ENCODE results near the gene TMEM134.

The TMEM134 gene

DNA sequence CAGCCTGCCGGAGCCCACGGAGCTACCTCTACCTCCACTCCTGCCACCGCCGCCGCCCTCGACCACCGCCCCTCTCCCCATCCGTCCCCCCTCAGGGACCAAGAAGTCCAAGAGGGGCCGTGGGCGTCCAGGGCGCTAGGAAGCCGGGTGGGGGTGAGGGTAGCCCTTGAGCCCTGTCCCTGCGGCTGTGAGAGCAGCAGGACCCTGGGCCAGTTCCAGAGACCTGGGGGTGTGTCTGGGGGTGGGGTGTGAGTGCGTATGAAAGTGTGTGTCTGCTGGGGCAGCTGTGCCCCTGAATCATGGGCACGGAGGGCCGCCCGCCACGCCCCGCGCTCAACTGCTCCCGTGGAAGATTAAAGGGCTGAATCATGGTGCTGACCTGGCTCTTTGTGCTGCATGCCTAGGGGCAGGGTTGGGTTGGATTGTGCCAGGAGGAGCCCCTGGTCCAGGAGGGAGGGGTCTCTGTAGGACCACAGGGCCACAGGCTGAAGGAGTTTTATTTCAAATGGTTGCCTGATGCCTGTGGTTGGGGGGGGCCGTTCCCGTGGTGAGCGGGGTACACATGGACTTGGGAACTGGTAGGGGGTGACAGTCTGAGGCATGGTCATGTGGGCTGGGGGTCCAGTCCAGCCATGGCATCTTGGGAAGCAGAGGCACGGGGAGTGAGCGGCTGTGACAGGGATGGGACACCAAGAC, 33.9 kb downstream of the TMEM134 start:
- peak overlapping the region; percentile 87 for H3K27ac ChIP-seq
- POLR2A ChIA-PET (ENCODE audit: low non-redundant PET) = no interaction called here
- CTCF ChIA-PET = no interaction called here

DNA sequence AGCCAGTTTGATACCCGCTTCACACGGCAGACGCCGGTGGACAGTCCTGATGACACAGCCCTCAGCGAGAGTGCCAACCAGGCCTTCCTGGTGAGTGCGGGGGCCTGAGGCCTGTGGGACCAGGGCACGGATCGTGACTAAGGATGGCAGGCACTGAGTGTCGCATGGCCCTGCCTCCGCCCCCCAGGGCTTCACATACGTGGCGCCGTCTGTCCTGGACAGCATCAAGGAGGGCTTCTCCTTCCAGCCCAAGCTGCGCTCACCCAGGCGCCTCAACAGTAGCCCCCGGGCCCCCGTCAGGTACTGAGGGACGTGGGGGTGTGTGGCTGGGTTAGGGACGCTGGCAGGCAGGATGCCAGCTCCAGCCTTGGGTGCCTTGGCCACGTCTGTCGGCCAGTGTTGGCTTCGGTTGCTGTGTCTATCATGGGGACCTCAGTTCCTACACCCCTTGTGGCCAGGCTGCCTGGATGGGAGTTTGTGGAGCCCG, 34.6 kb downstream of the TMEM134 start:
- CTCF ChIA-PET = no interaction called here
- H3K27ac ChIP-seq = peak overlapping the region; percentile 87
- POLR2A ChIA-PET (ENCODE audit: low non-redundant PET) = no interaction called here

More for the DNA sequence above, 33.9 kb downstream of the TMEM134 start:
- DNase-seq (ENCODE audit: low spot score) = no peak
- TF ChIP-seq, protein P1, sequence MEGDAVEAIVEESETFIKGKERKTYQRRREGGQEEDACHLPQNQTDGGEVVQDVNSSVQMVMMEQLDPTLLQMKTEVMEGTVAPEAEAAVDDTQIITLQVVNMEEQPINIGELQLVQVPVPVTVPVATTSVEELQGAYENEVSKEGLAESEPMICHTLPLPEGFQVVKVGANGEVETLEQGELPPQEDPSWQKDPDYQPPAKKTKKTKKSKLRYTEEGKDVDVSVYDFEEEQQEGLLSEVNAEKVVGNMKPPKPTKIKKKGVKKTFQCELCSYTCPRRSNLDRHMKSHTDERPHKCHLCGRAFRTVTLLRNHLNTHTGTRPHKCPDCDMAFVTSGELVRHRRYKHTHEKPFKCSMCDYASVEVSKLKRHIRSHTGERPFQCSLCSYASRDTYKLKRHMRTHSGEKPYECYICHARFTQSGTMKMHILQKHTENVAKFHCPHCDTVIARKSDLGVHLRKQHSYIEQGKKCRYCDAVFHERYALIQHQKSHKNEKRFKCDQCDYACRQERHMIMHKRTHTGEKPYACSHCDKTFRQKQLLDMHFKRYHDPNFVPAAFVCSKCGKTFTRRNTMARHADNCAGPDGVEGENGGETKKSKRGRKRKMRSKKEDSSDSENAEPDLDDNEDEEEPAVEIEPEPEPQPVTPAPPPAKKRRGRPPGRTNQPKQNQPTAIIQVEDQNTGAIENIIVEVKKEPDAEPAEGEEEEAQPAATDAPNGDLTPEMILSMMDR (conservative IDR thresholded peaks at IDR 0.05; ENCODE audit: low read depth) = no peak

DNA sequence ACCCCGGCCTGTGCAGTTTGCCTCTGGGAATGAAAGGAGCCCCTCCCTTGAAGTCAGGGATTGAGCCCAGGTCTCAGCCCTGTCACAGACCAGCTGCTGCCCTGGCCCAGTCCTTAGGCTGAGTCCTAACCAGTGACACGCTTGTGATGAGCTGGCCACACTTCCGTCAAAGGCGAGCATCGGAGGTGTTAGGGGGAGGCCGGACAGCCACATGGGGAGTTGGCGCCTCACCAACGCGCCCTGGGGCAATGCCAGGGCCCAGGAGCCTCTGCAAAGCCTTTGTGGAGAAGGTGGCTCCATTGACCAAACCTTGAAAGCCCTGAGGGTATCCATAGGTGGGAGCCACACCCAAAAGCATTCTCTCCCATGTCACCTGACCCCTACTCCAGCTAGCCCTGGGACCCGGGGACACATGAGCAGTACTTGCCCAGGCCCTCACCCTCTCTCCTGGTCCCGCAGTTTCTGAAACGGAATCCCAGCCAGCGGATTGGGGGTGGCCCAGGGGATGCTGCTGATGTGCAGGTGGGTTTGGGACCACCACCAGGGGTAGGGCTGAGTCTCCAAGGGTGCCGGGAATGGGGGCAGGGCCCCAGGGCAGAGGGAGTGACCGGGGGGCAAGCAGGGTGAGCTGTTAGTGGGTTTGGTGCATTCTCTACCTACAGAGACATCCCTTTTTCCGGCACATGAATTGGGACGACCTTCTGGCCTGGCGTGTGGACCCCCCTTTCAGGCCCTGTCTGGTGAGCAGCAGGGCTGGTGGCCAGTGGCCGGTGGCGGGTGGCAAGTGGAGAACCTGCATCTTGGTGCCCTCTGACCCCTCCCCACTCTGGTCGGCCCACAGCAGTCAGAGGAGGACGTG, 35.3 kb downstream of the TMEM134 start:
- POLR2A ChIA-PET (ENCODE audit: low non-redundant PET) = interaction anchor here (0.5 kb wide), 1 partner anchor 16 kb away, joined by 5 read pairs; no protein-coding TSS in a partner anchor
- DNase-seq (ENCODE audit: low spot score) = no peak
- CTCF ChIA-PET = interaction anchor here (0.5 to 0.6 kb wide), 2 partner anchors 10 to 33 kb away, joined by 3 to 4 read pairs; no protein-coding TSS in a partner anchor
- peak overlapping the region; percentile 87 for H3K27ac ChIP-seq
- TF ChIP-seq, protein P1 (conservative IDR thresholded peaks at IDR 0.05; ENCODE audit: low read depth) = no peak

More for the DNA sequence above, 34.6 kb downstream of the TMEM134 start:
- DNase-seq (ENCODE audit: low spot score) = no peak
- TF ChIP-seq, protein P1 (conservative IDR thresholded peaks at IDR 0.05; ENCODE audit: low read depth) = no peak

DNA sequence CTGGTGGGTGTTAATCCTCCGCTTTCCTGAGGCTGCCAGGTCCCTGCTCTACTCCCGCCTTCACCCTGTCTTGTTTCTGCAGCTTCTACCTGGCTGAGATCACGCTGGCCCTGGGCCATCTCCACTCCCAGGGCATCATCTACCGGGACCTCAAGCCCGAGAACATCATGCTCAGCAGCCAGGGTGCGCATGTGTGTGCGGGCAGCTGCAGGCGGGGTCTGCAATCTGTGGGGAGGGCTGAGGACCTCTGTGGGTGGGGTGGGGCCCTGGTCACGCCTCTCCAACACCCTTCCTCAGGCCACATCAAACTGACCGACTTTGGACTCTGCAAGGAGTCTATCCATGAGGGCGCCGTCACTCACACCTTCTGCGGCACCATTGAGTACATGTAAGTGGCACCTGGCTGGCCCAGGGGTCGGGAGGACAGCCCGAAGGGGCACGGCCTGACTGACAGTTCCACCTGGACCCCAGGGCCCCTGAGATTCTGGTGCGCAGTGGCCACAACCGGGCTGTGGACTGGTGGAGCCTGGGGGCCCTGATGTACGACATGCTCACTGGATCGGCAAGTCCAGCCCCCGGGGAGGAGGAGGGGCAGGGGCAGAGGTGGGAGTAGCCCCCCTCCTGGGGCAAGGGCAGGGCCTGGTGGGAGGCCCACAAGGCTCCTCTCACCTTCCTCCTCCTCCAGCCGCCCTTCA, 36.2 kb downstream of the TMEM134 start:
- POLR2A ChIA-PET (ENCODE audit: low non-redundant PET) = no interaction called here
- peak overlapping the region; percentile 87 for H3K27ac ChIP-seq
- CTCF ChIA-PET = interaction anchor here (0.5 to 0.6 kb wide), 2 partner anchors 11 to 32 kb away, joined by 3 to 4 read pairs; no protein-coding TSS in a partner anchor
- TF ChIP-seq, protein P1 (conservative IDR thresholded peaks at IDR 0.05; ENCODE audit: low read depth) = no peak
- no peak for DNase-seq (ENCODE audit: low spot score)

DNA sequence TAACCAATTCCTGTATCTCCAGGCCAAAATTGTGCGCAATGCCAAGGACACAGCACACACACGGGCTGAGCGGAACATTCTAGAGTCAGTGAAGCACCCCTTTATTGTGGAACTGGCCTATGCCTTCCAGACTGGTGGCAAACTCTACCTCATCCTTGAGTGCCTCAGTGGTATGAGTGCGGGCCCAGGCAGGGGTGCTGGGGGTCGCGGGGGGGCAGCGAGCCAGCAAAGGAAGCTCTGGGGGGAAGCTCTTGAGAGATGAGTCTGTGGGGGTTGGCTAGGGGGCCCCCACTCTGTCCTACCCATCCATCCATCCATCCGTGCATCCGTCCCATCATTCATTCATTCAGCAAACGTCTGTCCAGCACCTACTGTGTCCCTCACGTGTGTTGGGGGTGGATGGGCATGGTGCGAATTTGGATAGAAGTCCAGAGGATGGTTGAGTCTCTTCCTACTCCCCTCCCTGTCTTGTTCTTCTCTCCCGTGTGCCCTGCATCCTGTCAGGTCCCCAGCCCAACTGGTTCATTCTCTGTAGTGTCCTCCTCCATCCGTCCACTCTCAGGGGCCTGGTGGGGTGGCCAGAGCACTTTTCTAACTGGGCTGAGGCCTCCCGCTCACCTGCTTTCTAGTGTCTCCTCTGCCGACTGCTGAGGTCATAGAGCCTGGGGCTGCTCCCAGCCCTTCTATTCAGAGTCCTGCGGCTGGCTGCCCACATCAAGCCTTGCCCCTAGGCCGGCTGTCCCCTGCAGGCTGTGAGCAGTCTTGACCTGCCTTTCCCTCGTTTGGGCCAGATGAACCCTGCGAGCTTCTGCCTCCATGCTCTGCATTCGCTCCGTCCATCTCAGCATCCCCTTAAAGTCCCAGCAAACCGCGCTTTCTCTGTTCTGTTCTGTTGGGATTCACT, 37.5 kb downstream of the TMEM134 start:
- POLR2A ChIA-PET (ENCODE audit: low non-redundant PET) = interaction anchor here (0.6 kb wide), 1 partner anchor 12 kb away, joined by 3 read pairs; the partner anchor contains the start of gene CORO1B
- peak overlapping the region; percentile 87; the same call in 1 of the 2 replicates for H3K27ac ChIP-seq
- no peak for DNase-seq (ENCODE audit: low spot score)
- CTCF ChIA-PET = interaction anchor here (0.7 kb wide), 1 partner anchor 8 kb away, joined by 4 read pairs; no protein-coding TSS in a partner anchor
- TF ChIP-seq, protein P1 (conservative IDR thresholded peaks at IDR 0.05; ENCODE audit: low read depth) = no peak

All from RWPE1 (cell line).